Stomach smooth muscle (tissue), 2 donors: ENCODE data around the gene FZD10.

Experiments
- H3K27ac ChIP-seq: one replicate; pipeline ENCODE4 v1.7.0; 2013; ENCODE audit warnings: mild to moderate bottlenecking, low read length, inconsistent platforms
- H3K27me3 ChIP-seq, 2 donors: one replicate each; pipeline ENCODE4 v1.7.0; 2013; ENCODE audit warnings: low read length in 2 of 2; ENCODE audit not compliant: insufficient read depth in 2 of 2, control insufficient read depth in 1 of 2
- H3K36me3 ChIP-seq, 2 donors: one replicate each; pipeline ENCODE4 v1.7.0; 2013; ENCODE audit warnings: low read length in 2 of 2; ENCODE audit not compliant: control insufficient read depth in 2 of 2, insufficient read depth in 2 of 2
- H3K4me1 ChIP-seq: one replicate; pipeline ENCODE4 v1.7.0; 2013; ENCODE audit warnings: low read length; ENCODE audit not compliant: control insufficient read depth, insufficient read depth
- H3K4me3 ChIP-seq, 2 donors: one replicate each; pipeline ENCODE4 v1.7.0; 2013; ENCODE audit warnings: low read length in 2 of 2
- H3K9ac ChIP-seq, 2 donors: one replicate each; pipeline ENCODE4 v1.7.0; 2013; ENCODE audit warnings: low read length in 2 of 2, mild to moderate bottlenecking in 1 of 2
- H3K9me3 ChIP-seq, 2 donors: one replicate each; pipeline ENCODE4 v1.7.0; 2013; ENCODE audit warnings: low read length in 2 of 2; ENCODE audit not compliant: control insufficient read depth in 2 of 2
- donor health status: healthy.
- donor health status: Pancreatic carcinoma.

FZD10 gene

GRCh38 chr12:130164216-130164542, 1.9 kb downstream of the FZD10 start:
- Histone ChIP-seq H3K9me3 (no peaks in the 10 kb centered on the region), H3K9ac (no peak overlapping the region), H3K4me1 (peaks cover 14% of the 10 kb centered on the region), H3K27ac (no peak overlapping the region), H3K4me3 (no peak overlapping the region), H3K27me3 (peaks cover 26 to 44% of the 10 kb centered on the region in 2 donors), H3K36me3 (no peaks in the 10 kb centered on the region)

- Histone ChIP-seq H3K9me3 (no peaks in the 10 kb centered on the region), H3K9ac (no peak overlapping the region), H3K27me3 (peaks cover 26 to 38% of the 10 kb centered on the region in 2 donors), H3K4me1 (peaks cover 14% of the 10 kb centered on the region), H3K27ac (no peak overlapping the region), H3K36me3 (no peaks in the 10 kb centered on the region), H3K4me3 (no peak overlapping the region)
These were observed 2.7 kb downstream of the FZD10 start for GRCh38 chr12:130164936-130165335.

GRCh38 chr12:130166306-130166705, 4.0 kb downstream of the FZD10 start:
- H3K4me3 ChIP-seq: no peak overlapping the region
- H3K4me1 ChIP-seq: peaks cover 7% of the 10 kb centered on the region
- H3K36me3 ChIP-seq: no peaks in the 10 kb centered on the region
- H3K27me3 ChIP-seq: peaks cover 24 to 33% of the 10 kb centered on the region in 2 donors
- no peak overlapping the region for H3K9ac ChIP-seq
- H3K27ac ChIP-seq: no peak overlapping the region
- no peaks in the 10 kb centered on the region for H3K9me3 ChIP-seq

- H3K27ac ChIP-seq: no peak overlapping the region
- H3K9ac ChIP-seq: no peak overlapping the region
- H3K4me1 ChIP-seq: peaks cover 3% of the 10 kb centered on the region
- H3K27me3 ChIP-seq: peaks cover 26% of the 10 kb centered on the region in 2 donors
- no peaks in the 10 kb centered on the region for H3K36me3 ChIP-seq
- H3K9me3 ChIP-seq: no peaks in the 10 kb centered on the region
- no peak overlapping the region for H3K4me3 ChIP-seq
These were observed 5.3 kb downstream of the FZD10 start for GRCh38 chr12:130167537-130167936.

- Histone ChIP-seq H3K4me3 (no peak overlapping the region), H3K4me1 (no peaks in the 10 kb centered on the region), H3K36me3 (no peaks in the 10 kb centered on the region), H3K27ac (no peak overlapping the region), H3K9ac (no peak overlapping the region), H3K27me3 (peaks cover 13 to 17% of the 10 kb centered on the region in 2 donors), H3K9me3 (no peaks in the 10 kb centered on the region)
These were observed 7.0 kb downstream of the FZD10 start for GRCh38 chr12:130169256-130169655.

GRCh38 chr12:130169924-130170323, 7.7 kb downstream of the FZD10 start:
- Histone ChIP-seq H3K9me3 (no peaks in the 10 kb centered on the region), H3K4me3 (no peak overlapping the region), H3K36me3 (no peaks in the 10 kb centered on the region), H3K27me3 (peaks cover 11 to 15% of the 10 kb centered on the region in 2 donors), H3K27ac (no peak overlapping the region), H3K4me1 (no peaks in the 10 kb centered on the region), H3K9ac (no peak overlapping the region)

- H3K27ac ChIP-seq: no peak overlapping the region
- peaks cover 11 to 15% of the 10 kb centered on the region in 2 donors for H3K27me3 ChIP-seq
- H3K9me3 ChIP-seq: no peaks in the 10 kb centered on the region
These were observed 8.3 kb downstream of the FZD10 start for GRCh38 chr12:130170611-130171010.

GRCh38 chr12:130177635-130178242, 15.5 kb downstream of the FZD10 start:
- Histone ChIP-seq H3K9me3 (peaks cover 6 to 8% of the 10 kb centered on the region in 2 donors), H3K4me3 (no peak overlapping the region), H3K36me3 (no peaks in the 10 kb centered on the region), H3K27me3 (peaks cover 3 to 9% of the 10 kb centered on the region in 2 donors), H3K4me1 (no peaks in the 10 kb centered on the region), H3K9ac (no peak overlapping the region), H3K27ac (no peak overlapping the region)

More at GRCh38 chr12:130170611-130171010, 8.3 kb downstream of the FZD10 start:
- H3K4me3 ChIP-seq: no peak overlapping the region
- H3K4me1 ChIP-seq: no peaks in the 10 kb centered on the region
- H3K36me3 ChIP-seq: no peaks in the 10 kb centered on the region
- H3K9ac ChIP-seq: no peak overlapping the region

- H3K4me3 ChIP-seq: no peak overlapping the region
- H3K4me1 ChIP-seq: no peaks in the 10 kb centered on the region
- peaks cover 6 to 8% of the 10 kb centered on the region in 2 donors for H3K9me3 ChIP-seq
- no peak overlapping the region for H3K9ac ChIP-seq
- no peaks in the 10 kb centered on the region for H3K36me3 ChIP-seq
- no peak overlapping the region for H3K27ac ChIP-seq
- H3K27me3 ChIP-seq: peaks cover 3 to 9% of the 10 kb centered on the region in 2 donors
These were observed 16.0 kb downstream of the FZD10 start for GRCh38 chr12:130178282-130178681.

GRCh38 chr12:130179191-130179590, 16.9 kb downstream of the FZD10 start:
- H3K27me3 ChIP-seq: peaks cover 3 to 9% of the 10 kb centered on the region in 2 donors
- H3K9ac ChIP-seq: no peak overlapping the region
- H3K4me3 ChIP-seq: no peak overlapping the region
- H3K27ac ChIP-seq: no peak overlapping the region
- no peaks in the 10 kb centered on the region for H3K36me3 ChIP-seq
- no peaks in the 10 kb centered on the region for H3K4me1 ChIP-seq
- H3K9me3 ChIP-seq: peaks cover 6 to 8% of the 10 kb centered on the region in 2 donors

- Histone ChIP-seq H3K9ac (no peak overlapping the region), H3K27ac (no peak overlapping the region), H3K27me3 (peaks cover 3 to 9% of the 10 kb centered on the region in 2 donors), H3K4me1 (no peaks in the 10 kb centered on the region), H3K36me3 (no peaks in the 10 kb centered on the region), H3K4me3 (no peak overlapping the region), H3K9me3 (peaks cover 6 to 8% of the 10 kb centered on the region in 2 donors)
These were observed 17.4 kb downstream of the FZD10 start for GRCh38 chr12:130179621-130180020.
